ENCODE data around the gene SOAT2.

The SOAT2 gene

GRCh38 chr12:53065975-53066931 is 37.0 kb upstream of the SOAT2 start:
- DNase-seq, result no peak

- no peak for DNase-seq
These were observed 36.0 kb upstream of the SOAT2 start for GRCh38 chr12:53067074-53067992.

GRCh38 chr12:53067993-53068770 is 35.1 kb upstream of the SOAT2 start:
- no peak for DNase-seq

GRCh38 chr12:53068811-53069585 is 34.3 kb upstream of the SOAT2 start:
- no peak for DNase-seq

GRCh38 chr12:53069621-53070410 is 33.5 kb upstream of the SOAT2 start:
- no peak for DNase-seq

GRCh38 chr12:53070877-53071492 is 32.3 kb upstream of the SOAT2 start:
- no peak for DNase-seq

- DNase-seq, result no peak
These were observed 31.4 kb upstream of the SOAT2 start for GRCh38 chr12:53071591-53072551.

- no peak for DNase-seq
These were observed 29.4 kb upstream of the SOAT2 start for GRCh38 chr12:53073881-53074280.

GRCh38 chr12:53074283-53074998 is 28.8 kb upstream of the SOAT2 start:
- no peak for DNase-seq

GRCh38 chr12:53074999-53075370 is 28.3 kb upstream of the SOAT2 start:
- DNase-seq, result no peak

GRCh38 chr12:53076461-53076860 is 26.8 kb upstream of the SOAT2 start:
- no peak for DNase-seq

- DNase-seq, result no peak
These were observed 26.3 kb upstream of the SOAT2 start for GRCh38 chr12:53077030-53077429.

- DNase-seq, result no peak
These were observed 24.7 kb upstream of the SOAT2 start for GRCh38 chr12:53078425-53079225.

- peak; percentile 68 for DNase-seq
These were observed 23.8 kb upstream of the SOAT2 start, which contains the start of gene SPRYD3 for GRCh38 chr12:53079226-53080117. SPRYD3 (minus strand) TSS chr12:53079390; CDS start chr12:53079333, 57 bp downstream.

- DNase-seq, result no peak
These were observed 20.6 kb upstream of the SOAT2 start for GRCh38 chr12:53082637-53083175.

- no peak for DNase-seq
These were observed 16.9 kb upstream of the SOAT2 start for GRCh38 chr12:53086361-53086760.
